Spinal cord (tissue), 10 donors: ENCODE measurements around the gene PUS7. TPM values are rescaled to one million over a fixed set of nuclear protein-coding genes. Genes with fewer than 3 reads are reported as not detected.

ENCODE experiments used
- DNase-seq, 6 donors: peaks; one replicate each; pipeline versions ENCODE4 v3.0.0 to v3.0.0-alpha.2; 2013 to 2015; ENCODE audit warnings: low spot score in 6 of 6, low read depth in 4 of 6
- H3K27ac ChIP-seq: one replicate; pipeline ENCODE4 v1.5.1; 2013; ENCODE audit warnings: low read depth, low read length, control low read depth
- H3K27me3 ChIP-seq: one replicate; pipeline ENCODE4 v1.6.1; 2013; ENCODE audit warnings: low read length; ENCODE audit not compliant: control insufficient read depth, insufficient read depth
- H3K36me3 ChIP-seq: one replicate; pipeline ENCODE4 v1.6.1; 2013; ENCODE audit warnings: low read length; ENCODE audit not compliant: control insufficient read depth, insufficient read depth
- H3K4me1 ChIP-seq: one replicate; pipeline ENCODE4 v1.6.1; 2013; ENCODE audit warnings: low read length; ENCODE audit not compliant: control insufficient read depth, insufficient read depth
- H3K4me3 ChIP-seq: one replicate; pipeline ENCODE4 v1.5.1; 2013; ENCODE audit warnings: low read depth, low read length, control low read depth
- H3K9me3 ChIP-seq: one replicate; pipeline ENCODE4 v1.6.1; 2013; ENCODE audit warnings: low read length; ENCODE audit not compliant: control insufficient read depth, insufficient read depth
- WGBS: methylation state at CpG from one replicate; pipeline ENCODE4 v1.1.5; 2013; ENCODE audit warnings: missing lambda C conversion rate; ENCODE audit not compliant: insufficient coverage; 5-methylcytosine and 5-hydroxymethylcytosine counted together
- long read RNA-seq, 4 donors: transcript quantifications; one replicate each; lab custom pipeline, GENCODE V29; 2026
- polyA plus RNA-seq, 2 donors: library from polyadenylated mRNA; unstranded; fragments of 120-200 nt; gene quantifications; one replicate each; pipeline ENCODE4 v1.2.1, GENCODE V29; 2013; ENCODE audit not compliant: insufficient read length in 2 of 2
- total RNA-seq, 2 donors: library from RNA; depleted of rRNA in 1 of 2; stranded (reverse); fragments of 120-200 nt in 1 of 2; fragments of >200 nt in 1 of 2; gene quantifications; one replicate each; pipeline versions ENCODE4 v1.2.3 to v1.2.4, GENCODE V29; 2013 to 2014
- donor health status: healthy.

The PUS7 gene, protein sequence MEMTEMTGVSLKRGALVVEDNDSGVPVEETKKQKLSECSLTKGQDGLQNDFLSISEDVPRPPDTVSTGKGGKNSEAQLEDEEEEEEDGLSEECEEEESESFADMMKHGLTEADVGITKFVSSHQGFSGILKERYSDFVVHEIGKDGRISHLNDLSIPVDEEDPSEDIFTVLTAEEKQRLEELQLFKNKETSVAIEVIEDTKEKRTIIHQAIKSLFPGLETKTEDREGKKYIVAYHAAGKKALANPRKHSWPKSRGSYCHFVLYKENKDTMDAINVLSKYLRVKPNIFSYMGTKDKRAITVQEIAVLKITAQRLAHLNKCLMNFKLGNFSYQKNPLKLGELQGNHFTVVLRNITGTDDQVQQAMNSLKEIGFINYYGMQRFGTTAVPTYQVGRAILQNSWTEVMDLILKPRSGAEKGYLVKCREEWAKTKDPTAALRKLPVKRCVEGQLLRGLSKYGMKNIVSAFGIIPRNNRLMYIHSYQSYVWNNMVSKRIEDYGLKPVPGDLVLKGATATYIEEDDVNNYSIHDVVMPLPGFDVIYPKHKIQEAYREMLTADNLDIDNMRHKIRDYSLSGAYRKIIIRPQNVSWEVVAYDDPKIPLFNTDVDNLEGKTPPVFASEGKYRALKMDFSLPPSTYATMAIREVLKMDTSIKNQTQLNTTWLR
- total RNA-seq (10 to 100 TPM; 12.2 to 15.9 TPM), polyA plus RNA-seq (1 to 10 TPM; 8.0 to 9.3 TPM)
- long read RNA-seq, donor 1, partial matches to known transcripts, result 0 of 1 reads
- long read RNA-seq, donor 1, other reads (novel, unspliced or antisense), result 0 of 1 reads
- long read RNA-seq, donor 2, result 0 reads
- long read RNA-seq, donor 3, result 0 reads
- long read RNA-seq, donor 4, result 0 reads

DNA sequence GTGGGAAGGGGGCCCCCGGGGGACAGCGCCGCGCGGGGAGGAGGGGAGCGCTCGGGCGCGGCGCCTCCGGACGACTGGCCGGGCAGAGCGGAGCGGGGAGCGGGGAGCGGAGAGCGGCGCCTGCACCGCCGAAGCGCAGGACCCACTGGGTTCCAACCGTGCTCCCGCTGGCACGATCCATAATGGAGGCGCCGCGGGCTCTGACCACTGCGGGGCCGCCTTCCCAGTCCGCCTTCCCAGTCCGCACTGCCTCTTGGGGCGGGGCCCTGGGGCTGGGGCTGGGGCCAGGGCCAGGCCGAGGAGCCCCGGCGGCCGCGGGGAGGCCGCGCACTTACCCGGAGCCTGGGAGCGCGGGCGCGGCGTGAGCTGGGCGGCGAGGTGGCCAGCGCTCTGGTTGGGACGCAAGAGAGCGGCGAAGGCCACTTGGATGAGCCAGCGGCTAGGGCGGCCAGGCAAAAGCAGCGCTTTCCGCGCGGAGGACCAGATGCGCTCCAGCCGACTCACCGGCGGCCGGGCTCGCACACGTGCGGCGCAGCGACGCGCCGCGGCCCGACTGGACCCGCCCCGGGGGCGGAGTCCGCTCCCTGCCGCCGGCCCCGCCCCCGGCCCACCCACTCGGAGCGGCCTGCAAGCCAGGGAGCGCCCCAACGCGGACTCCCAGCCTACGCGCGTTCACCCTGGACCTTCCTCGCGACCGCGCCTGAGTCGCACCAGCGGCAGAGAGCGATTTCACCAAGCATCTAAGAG is at the start of gene PUS7:
Gene PUS7, minus strand, starts transcription at position 555 of the 747 bp plus-strand sequence. CDS start 13,759 bp downstream, outside the sequence.
- under 1% methylated on average over 96 of the region's 96 CpGs for WGBS
- DNase-seq, result peak; percentile 56 to 96 (median 83)
- no peaks in the 10 kb centered on the region for H3K36me3 ChIP-seq
- peak within 1 kb of the TSS; percentile 73 for H3K4me3 ChIP-seq
- peak within 1 kb of the TSS; percentile 89 for H3K27ac ChIP-seq
- H3K27me3 ChIP-seq, result no peaks in the 10 kb centered on the region
- H3K4me1 ChIP-seq, result peaks cover 12% of the 10 kb centered on the region
- H3K9me3 ChIP-seq, result no peaks in the 10 kb centered on the region

- Histone ChIP-seq H3K4me3 (no peak overlapping the region), H3K9me3 (no peaks in the 10 kb centered on the region), H3K27ac (no peak overlapping the region), H3K36me3 (peaks cover 21% of the 10 kb centered on the region), H3K4me1 (no peaks in the 10 kb centered on the region), H3K27me3 (no peaks in the 10 kb centered on the region)
- no peak for DNase-seq
- WGBS, result 75% methylated on average over 1 of the region's 3 CpGs
Measured at GRCh38 chr7:105567821-105568220, 45.8 kb upstream of the PUS7 start.

- no peak for DNase-seq
- H3K4me3 ChIP-seq, result no peak overlapping the region
- H3K9me3 ChIP-seq, result no peaks in the 10 kb centered on the region
- no peak overlapping the region for H3K27ac ChIP-seq
- no peaks in the 10 kb centered on the region for H3K4me1 ChIP-seq
- WGBS, result no CpG with 5 or more reads among the region's 2 CpGs
- H3K36me3 ChIP-seq, result peaks cover 24% of the 10 kb centered on the region
- H3K27me3 ChIP-seq, result no peaks in the 10 kb centered on the region
Measured at GRCh38 chr7:105567024-105567423, 45.0 kb upstream of the PUS7 start.

DNA sequence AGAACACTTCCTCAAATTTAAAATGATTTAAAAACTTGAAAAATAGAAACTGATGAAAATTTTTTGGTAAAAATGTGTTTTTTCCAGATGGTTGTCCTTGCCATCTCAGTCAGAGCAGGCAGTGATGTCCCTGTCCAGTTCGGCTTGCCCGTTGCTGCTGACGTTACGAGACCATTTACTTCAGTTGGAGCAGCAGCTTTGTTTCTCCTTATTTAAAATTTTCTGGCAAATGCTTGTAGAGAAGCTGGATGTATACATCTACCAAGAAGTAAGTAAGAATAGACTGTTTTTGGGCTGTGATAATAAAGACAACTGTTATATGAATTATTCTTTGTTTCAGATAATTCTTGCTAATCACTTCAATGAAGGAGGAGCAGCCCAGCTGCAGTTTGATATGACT is 43.1 kb upstream of the PUS7 start:
- no peak for DNase-seq
- no peak overlapping the region for H3K27ac ChIP-seq
- WGBS, result 100% methylated on average over 1 of the region's 4 CpGs
- no peaks in the 10 kb centered on the region for H3K9me3 ChIP-seq
- H3K27me3 ChIP-seq, result no peaks in the 10 kb centered on the region
- H3K4me3 ChIP-seq, result no peak overlapping the region
- H3K36me3 ChIP-seq, result peaks cover 33% of the 10 kb centered on the region
- no peaks in the 10 kb centered on the region for H3K4me1 ChIP-seq

DNA sequence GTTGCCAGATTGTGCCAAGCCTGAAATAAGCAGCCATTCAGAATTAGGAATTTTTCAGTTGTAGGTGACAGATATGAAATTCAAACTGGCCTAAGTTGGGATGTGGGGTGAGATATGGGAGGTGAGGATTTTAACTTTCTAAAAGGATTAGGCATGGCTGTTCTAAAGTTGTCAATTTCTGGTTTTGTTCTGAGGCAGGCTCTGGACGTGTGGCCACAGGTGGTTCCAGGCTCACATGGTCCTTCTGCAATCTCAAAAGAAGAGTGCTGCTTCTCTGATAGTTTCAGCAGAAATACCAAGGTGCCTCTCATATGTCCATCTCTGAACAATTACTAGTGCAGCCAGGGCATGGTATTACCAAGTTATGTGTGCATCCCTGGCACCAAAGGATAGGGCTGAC is 37.9 kb upstream of the PUS7 start:
- no peak overlapping the region for H3K4me3 ChIP-seq
- WGBS, result 100% methylated on average over 1 of the region's 1 CpG
- H3K4me1 ChIP-seq, result no peaks in the 10 kb centered on the region
- no peak for DNase-seq
- no peaks in the 10 kb centered on the region for H3K27me3 ChIP-seq
- H3K27ac ChIP-seq, result no peak overlapping the region
- H3K36me3 ChIP-seq, result peaks cover 35% of the 10 kb centered on the region
- H3K9me3 ChIP-seq, result no peaks in the 10 kb centered on the region

- no peaks in the 10 kb centered on the region for H3K4me1 ChIP-seq
- H3K27ac ChIP-seq, result no peak overlapping the region
- H3K36me3 ChIP-seq, result peaks cover 42% of the 10 kb centered on the region
- no peaks in the 10 kb centered on the region for H3K27me3 ChIP-seq
- no peak overlapping the region for H3K4me3 ChIP-seq
- no peaks in the 10 kb centered on the region for H3K9me3 ChIP-seq
- DNase-seq, result no peak
- WGBS, result 80% methylated on average over 1 of the region's 2 CpGs
Measured at GRCh38 chr7:105538339-105538738, 16.3 kb upstream of the PUS7 start.

- Histone ChIP-seq H3K4me1 (no peaks in the 10 kb centered on the region), H3K4me3 (peak overlapping the region; percentile 94), H3K27me3 (no peaks in the 10 kb centered on the region), H3K36me3 (peaks cover 13% of the 10 kb centered on the region), H3K9me3 (no peaks in the 10 kb centered on the region), H3K27ac (no peak overlapping the region)
- DNase-seq, result no peak
- 21% methylated on average over 4 of the region's 12 CpGs for whole genome bisulfite sequencing
Measured at GRCh38 chr7:105532709-105533460, 10.8 kb upstream of the PUS7 start.

- WGBS, result 0% methylated on average over 39 of the region's 42 CpGs
- Histone ChIP-seq H3K4me1 (no peaks in the 10 kb centered on the region), H3K9me3 (no peaks in the 10 kb centered on the region)
Measured at GRCh38 chr7:105531792-105532671, 10.0 kb upstream of the PUS7 start, which contains the start of gene RINT1. TSS of gene RINT1 (plus strand) at chr7:105532201. CDS start at chr7:105532316, 115 bp downstream.

More at GRCh38 chr7:105531792-105532671, 10.0 kb upstream of the PUS7 start, which contains the start of gene RINT1:
- H3K36me3 ChIP-seq, result peaks cover 5% of the 10 kb centered on the region
- no peaks in the 10 kb centered on the region for H3K27me3 ChIP-seq
- peak within 1 kb of the TSS; percentile 58 for H3K27ac ChIP-seq
- DNase-seq, result peak; percentile 68 to 97 (median 86)
- H3K4me3 ChIP-seq, result peak within 1 kb of the TSS; percentile 94
